Measurements from ENCODE around the gene KLK6.

The KLK6 gene

DNA sequence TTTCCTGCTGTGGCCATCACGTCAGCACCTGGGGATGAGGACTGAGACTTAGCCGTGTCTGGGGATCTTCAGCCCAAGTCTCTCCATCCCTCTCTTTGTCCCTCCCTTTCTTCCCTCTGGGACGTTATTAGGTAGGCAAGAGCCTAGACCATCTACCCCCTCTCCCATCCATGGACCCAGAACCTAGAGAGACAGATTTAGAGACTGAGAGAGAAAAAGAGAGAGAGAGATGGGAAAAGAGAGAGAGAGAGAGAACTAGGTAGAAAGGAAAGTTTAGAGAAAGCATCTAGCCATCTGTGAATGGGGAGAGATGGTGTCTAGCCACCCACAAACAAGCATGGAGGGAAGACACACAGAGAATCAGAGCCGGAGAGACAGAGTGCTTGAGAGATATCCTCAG, 58.7 kb downstream of the KLK6 start:
- no peak for DNase-seq (ENCODE audit: low read depth, low spot score)

DNA sequence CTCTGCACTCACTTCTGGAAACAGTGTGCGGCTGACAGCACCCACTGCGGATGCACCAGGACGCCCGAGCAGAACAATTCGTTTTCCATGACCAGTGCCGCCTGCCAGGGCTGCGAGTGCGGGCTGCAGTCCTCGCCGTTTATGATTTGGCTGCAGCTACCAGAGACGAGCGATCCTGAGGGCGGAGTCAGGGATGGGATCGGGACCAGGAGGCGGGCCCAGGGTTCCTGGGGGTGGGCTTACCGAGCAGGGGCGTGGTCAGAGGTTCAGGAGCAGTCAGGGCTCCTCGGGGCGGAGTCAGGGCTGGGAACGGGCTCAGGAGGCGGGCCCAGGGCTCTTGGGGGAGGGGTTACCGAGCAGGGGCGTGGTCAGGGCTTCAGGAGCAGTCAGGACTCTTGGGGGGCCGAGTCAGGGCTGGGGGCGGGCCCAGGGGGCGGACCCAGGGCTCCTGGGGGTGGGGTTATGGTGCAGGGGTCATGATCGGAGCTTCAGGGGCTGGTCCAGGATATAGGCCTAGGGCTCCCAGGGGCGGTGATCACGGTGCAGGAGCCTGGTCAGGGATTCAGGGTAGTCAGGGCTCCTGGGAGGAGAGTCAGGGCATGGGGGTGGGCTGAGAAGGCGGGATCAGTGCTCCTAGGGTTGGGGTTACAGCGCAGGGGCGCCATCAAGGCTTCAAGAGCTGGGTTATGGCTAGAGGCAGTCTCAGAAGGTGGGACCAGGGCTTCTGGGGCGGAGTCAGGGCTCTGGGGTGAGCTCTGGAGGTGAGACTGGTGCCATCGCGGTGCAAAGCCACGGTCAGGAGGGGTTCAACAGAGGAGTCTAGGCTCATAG, 59.9 kb downstream of the KLK6 start:
- DNase-seq (ENCODE audit: low read depth, low spot score) = no peak
